GM18519 (cell line): ENCODE data around the gene CSN3.

Source experiments
- ATAC-seq: cut with Tn5 transposase; IDR thresholded peaks from one replicate; pipeline ENCODE4 v1.9.1; 2021; ENCODE audit warnings: mild to moderate bottlenecking, moderate library complexity; ENCODE audit not compliant: unreplicated experiment, low FRiP score

The CSN3 gene

DNA sequence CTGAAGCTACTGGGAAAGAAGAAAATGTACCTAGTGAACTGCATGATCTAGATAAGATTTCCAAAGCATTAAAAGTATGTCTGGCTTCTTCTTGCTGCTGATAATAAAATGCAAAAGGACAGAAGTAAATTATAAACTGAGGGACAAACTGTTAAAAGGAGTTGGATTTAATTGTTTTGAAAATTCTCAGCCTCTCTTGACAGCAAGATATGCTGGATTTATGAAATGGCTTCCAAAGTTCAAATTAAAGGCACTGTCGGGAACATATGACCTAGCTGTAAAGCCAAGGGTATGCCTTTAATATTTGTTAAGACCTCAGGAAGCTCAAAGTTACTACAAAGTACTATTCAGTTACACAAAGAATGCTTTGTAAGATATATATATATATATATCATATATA lies 46.3 kb downstream of the CSN3 start:
- no peak for ATAC-seq

DNA sequence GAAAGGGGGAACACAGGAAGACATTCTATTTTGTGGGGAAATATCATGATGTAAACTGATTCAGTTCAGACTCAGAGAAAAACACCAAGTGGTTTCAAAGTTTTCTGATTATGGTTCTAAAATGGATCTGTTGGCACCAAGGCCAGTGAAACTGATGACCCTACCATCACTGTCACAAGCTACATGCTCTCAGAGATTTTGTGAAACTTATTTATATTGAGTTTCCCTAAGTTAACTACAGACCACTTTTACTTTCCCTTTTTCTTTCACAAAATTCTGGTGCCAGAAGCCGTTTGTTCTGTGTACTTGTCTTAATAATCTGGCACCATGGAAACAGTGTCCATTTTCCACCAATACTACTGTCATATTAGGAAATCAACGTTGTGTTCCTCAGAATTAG lies 48.9 kb downstream of the CSN3 start:
- ATAC-seq = no peak

DNA sequence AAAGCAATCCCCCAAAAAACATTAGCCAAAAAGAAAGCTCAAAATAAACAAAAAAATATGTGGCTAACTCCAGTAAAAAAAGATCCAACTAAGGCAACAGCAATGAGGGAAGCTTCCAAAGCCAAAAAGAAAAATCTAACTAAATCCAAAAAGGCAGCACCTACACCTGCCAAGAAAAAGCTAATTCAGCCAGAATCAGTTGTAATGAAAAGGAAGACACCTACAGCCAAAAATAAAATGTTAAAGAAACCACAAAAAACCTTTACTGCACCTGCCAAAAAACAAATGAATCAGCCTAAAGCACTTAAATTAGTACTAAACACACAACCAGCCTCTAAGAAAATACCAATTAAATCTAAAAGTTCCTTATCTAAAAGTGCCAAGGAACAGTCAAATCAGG lies 55.2 kb downstream of the CSN3 start:
- ATAC-seq = no peak

DNA sequence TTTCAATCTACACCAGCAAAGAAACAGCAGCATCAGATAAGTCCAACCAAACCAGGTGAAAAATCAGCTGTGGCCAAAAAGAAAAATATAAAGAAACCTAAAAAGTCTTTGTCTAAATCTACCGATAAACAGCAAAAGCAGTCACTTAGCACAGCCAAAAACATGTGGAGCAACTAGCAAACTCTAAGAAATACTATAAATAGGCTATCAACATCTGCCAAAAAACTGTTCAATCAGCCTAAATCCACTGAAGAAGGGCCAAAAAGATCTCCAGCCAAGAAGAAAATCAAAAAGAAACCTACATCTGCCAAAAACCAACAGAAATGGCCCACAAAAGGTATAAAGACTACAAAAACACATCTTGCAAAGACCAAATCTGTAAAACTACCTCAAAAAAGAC lies 55.7 kb downstream of the CSN3 start:
- ATAC-seq = no peak

DNA sequence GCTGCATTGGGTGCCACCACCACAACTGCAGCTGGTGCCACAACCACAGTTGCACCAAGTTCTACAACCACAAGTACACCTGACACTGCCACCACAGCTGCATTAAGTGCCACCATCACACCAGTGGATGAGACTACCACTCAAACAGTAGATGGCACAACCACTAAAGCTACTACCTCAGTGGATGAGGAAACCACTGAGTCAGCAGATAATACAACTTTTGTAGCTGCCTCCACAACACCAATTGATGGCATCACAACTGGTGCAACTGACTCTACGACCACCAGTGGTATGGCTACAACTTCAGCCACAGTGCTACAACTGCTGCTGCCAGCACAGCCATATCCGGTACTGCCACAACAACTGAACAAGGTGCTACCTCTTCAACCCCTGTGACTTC lies 57.2 kb downstream of the CSN3 start:
- ATAC-seq = no peak

DNA sequence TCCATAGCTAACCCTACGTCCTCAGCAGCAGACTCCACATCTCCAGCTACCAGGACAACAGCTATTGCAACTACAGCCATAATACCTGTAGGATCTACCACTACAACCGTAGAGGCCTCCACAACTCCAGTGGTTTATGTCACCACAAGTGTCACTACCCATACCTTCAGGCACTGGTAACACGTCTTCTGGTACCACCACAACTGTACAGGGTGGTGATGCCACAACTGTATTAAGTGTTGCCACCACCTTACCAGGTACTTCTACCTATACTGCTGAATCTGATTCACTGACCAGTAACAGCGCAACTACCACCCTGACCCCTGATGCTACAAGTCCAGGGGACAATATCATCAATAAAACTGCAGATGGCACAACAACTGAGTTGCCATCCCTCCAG lies 57.8 kb downstream of the CSN3 start:
- no peak for ATAC-seq
